LHCN-M2 (cell line): ENCODE measurements around the gene NDUFAF5. TPM values are rescaled to one million over a fixed set of nuclear protein-coding genes. Genes with fewer than 3 reads are reported as not detected.
"Not testable (repeated sequence)": the region's sequence is repeated elsewhere in the genome, so short reads cannot be mapped to it uniquely, and the experiment has no call there.

Experiments
- DNase-seq: peaks from one replicate; pipeline ENCODE4 v3.0.0-alpha.2; 2012; ENCODE audit warnings: low read depth
- polyA plus RNA-seq: library from polyadenylated mRNA; unstranded; fragments of >200 nt; gene quantifications from one replicate; pipeline ENCODE4 v1.2.1, GENCODE V29; 2012; ENCODE audit warnings: missing spikeins
- total RNA-seq: library from RNA; depleted of rRNA; stranded (reverse); fragments of >200 nt; gene quantifications from 2 replicates; pipeline ENCODE4 v1.2.3, GENCODE V29; 2014; rRNA removed

Gene NDUFAF5, protein sequence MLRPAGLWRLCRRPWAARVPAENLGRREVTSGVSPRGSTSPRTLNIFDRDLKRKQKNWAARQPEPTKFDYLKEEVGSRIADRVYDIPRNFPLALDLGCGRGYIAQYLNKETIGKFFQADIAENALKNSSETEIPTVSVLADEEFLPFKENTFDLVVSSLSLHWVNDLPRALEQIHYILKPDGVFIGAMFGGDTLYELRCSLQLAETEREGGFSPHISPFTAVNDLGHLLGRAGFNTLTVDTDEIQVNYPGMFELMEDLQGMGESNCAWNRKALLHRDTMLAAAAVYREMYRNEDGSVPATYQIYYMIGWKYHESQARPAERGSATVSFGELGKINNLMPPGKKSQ
- 13.0 and 15.3 TPM in 2 replicates for total RNA-seq
- polyA plus RNA-seq, result 14.7 TPM

DNA sequence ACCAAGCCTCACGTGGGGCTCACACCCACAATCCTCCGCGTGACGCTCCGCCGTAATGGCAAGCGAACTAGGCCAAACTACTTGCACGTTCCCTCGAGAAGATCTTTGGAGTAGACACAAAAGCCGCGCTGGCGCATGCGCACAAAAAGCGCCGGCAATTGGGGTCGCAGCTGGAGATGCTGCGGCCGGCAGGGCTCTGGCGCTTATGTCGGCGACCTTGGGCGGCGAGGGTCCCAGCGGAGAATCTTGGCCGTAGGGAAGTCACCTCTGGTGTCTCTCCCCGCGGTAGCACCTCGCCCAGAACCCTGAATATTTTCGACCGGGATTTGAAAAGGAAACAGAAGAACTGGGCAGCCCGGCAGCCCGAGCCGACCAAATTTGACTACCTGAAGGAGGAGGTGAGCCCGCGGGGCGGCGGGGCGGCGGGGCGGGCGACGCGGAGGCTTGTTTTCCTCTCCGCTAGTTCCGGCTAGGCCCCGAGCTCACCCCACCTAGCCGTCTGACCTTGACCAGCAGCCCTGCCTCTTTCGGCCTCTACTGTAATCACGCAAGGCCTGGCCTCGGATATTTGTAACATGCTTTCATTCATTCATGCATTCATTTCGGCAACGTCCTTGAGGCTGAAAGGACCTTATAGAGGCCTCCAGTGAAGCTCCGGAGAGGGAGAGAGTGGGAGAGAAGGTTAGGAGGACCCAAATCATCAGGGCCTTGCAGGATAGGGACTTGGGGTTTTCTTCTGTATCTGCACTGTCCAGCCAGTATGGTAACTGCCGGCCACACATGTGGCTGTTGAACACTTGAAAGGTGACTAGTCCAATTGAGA, at the start of gene NDUFAF5, which contains the start of gene ESF1:
Gene NDUFAF5, plus strand, starts transcription at position 136 of the 823 bp plus-strand sequence. Its CDS starts 41 bp downstream, at position 177.
Gene ESF1, minus strand, starts transcription at position 27 of the 823 bp plus-strand sequence. CDS start 1,779 bp downstream, outside the sequence.
- peak; percentile 97 for DNase-seq

DNA sequence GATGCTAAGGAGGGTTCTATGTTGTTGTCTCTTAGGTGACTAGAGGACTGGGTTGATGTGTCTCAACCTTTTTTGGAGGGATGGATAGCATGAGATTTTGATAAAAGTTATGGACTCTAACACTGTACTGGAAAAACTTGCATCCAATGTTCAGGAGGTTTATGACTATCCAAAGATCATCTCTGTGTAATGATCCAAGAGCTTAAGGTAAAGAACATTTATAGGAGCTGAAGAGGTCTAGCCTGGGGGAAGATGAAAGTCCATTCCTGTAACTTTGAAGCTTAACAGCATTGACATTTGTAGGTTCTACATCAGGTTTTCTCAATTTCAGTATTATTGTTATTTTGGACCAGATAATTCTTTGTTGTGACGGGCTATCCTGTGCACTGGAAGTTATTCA, 49.0 kb upstream of the NDUFAF5 start:
- DNase-seq, result no peak

DNA sequence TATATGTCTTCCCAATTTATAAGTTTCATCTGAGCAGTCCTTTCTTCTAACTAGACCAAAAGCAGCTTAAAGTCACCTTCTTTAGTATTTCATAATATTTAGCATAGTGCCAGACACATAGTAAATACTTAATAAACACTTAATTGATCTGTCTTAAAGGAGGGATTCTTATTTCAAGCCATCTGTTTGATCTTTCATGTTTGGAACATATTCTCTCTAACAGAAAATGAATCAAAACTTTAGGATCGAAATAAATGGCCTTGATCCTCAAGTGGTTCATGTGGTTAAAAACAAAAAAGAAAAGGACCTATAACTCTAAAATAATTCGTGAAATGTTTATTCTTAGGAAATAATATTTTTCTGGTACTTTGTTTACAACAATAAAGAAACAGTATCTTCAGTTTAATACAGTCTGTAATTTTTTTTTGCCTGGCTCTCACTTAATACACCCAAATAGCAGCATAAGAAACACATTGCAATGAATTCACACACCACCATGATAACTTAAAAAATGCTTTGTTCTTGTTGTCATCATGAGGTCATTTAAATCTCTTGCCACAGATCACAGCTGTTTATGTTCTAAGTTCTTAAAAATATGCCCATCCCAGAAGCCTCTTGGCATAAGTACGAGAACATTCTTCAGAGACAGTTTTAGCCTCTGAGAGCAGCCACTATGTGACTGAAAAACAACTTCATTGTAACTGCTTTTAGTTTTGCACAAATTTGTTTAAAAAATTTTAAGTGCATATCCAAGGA, 48.2 kb upstream of the NDUFAF5 start:
- DNase-seq, result peak; percentile 91

DNA sequence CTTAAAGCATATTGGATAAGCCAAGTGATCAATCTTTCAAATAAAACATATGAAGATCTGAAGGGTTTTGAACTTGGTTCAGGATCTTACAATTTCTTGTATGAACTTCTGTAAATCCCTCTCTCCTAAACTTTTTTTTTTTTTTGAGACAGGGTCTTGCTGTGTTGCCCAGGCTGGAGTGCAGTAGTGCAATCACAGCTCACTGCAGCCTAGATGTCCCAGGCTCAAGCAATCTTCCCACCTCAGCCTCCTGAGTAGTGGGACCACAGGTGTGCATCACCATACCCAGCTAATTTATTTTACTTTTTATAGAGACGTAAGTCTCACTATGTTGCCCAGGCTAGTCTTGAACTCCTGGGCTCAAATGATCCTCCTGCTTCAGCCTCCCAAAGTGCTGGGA, 46.6 kb upstream of the NDUFAF5 start:
- DNase-seq, result not testable (repeated sequence)

DNA sequence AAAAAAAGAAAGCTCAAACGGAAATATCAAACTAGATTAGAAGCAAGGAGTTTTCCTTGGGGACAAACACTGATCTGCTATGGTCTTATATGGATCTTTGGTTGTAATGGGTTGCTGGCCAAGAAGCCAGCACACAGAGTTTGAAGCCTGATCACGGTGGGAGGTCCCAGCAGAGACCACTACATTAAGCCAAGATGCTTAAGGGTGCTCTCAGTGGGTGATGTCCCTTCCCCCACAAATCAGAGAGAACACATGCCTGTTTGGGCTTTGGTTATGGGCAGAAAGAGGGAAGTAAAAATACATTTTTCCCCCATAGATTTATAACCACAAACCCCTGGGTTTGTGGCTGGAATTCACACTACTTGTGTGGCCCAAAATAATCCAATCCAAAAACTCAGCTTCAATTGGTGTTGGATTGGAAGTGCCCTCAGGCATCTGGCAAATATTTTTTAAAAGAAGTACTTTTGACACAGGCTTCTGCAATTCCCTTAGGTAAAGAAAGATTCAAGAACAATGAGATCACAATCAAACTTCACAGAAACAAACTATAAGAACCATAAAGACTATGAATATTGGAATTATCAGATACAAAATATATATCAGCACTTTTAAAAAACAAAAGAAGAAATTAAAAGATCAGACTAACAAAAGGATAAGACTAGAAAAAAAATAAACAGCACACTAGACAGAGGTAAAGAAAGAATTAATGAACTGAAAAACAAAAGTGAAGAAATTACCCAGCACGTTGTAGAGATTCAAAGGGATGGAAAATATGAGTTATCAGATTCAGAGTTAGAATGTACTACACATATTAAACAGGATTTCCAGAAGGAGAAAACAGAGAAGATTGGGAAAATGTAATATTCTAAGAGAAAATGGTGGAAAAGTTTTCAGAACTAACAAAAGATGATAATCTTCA, 44.8 kb upstream of the NDUFAF5 start:
- peak; percentile 32 for DNase-seq

DNA sequence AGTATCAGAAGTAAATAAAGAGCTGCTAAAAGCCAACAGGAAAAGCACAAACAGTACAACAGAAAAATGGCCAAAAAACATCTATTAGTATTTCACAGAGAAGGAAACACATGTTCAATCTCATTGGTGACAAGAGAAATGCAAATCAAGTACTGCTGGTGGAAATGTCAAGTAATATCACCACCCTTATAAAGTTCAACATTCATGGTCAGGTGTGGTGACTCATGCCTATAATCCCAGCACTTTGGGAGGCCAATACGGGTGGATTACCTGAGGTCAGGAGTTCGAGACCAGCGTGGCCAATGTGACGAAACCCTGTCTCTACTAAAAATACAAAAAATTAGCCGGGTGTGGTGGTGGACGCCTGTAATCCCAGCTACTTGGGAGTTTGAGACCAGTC, 42.9 kb upstream of the NDUFAF5 start:
- DNase-seq, result no peak

DNA sequence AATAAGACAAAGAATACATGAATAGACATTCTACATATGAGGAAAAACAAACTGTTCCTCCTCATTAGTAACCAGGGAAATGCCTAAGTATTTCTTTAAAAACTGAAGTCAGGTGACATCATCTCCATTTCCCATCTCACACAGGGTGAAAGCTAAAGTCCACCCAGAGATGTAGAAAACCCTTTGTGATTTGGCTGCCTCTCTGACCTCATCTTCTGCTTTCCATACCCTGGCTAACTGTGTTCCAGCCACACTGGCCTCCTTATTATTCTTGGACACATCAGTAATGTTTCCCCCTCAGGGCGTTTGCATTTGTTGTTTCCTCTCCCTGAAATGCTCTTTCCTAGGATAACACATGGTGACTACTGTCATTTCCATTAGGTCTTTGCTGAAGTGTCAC, 40.5 kb upstream of the NDUFAF5 start:
- no peak for DNase-seq

DNA sequence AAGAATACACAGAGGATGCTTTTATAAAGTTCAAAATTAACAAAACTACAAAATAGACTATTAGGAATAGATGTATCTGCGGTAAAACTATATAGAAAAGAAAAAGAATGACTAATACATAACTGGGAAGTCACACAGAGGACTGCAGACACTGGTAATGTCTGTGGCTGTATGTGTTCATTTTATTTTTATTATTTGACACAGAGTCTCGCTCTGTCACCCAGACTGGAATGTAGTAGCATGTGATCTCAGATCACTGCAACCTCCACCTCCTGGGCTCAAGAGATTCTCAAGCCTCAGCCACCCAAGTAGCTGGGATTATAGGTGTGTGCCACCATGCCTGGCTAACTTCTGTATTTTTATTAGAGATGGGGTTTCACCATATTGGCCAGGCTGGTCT, 39.0 kb upstream of the NDUFAF5 start:
- DNase-seq, result no peak

DNA sequence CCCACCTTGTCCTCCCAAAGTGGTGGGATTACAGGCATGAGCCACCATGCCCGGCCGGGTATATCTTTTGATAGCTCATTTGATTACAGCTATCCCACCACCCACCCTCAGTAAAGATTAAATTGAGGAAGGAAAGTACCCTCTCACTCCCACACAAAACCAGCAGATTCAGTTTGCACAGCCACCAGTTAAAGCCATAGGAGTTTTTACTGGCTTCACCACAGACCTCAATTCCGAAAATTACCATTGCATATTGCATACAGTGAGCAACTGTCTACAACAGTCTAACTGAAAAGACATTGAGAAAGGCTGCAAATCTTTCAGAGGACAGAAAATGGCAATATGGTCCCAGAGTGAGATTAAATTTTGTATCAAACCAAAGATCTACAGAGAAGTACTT, 35.0 kb upstream of the NDUFAF5 start:
- no peak for DNase-seq

DNA sequence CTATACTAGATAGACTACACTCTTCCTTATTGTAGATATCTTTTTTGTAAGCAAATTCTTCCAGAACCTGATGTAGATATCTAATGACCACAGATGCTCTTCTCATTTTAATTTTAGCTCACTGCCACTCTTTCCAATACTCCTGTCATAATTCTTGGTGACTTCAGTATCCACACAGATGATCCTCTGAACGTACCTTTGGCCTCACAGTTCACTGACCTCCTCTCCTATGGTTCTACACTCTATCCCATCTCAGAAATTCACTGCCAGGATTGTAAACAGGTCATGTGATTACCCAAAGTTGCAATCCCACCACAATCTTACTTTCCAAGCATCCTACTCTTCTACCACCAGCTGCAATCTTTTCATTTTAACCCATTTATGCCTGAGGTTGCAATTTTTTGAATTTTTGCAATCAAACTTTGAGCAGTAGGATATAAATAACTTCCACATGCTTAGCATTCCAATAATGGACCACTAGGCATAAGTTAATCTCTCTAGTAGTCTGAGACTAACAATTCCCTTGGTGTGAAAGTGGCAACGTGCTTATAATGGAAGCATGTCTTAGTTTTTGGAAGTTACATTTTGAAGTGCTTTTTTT, 31.3 kb upstream of the NDUFAF5 start:
- DNase-seq, result no peak

DNA sequence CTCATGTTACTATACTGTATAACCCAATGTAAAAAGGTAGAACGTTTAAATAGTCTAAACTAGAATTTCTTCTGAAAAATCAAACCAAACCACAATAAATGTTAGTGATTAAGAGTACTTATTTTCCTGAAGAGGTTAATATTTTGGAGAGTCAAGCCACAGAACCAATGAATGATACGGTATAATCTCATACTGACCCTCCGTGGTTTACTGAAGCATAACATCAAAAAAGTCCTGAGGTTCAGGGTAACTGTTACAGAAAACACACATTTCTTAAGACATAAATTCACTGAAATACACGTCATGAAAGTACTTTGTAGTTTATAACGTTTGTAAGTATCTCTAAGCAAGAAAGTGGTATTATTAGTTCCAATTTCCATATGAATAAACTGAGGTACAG, 29.0 kb upstream of the NDUFAF5 start:
- DNase-seq, result no peak

DNA sequence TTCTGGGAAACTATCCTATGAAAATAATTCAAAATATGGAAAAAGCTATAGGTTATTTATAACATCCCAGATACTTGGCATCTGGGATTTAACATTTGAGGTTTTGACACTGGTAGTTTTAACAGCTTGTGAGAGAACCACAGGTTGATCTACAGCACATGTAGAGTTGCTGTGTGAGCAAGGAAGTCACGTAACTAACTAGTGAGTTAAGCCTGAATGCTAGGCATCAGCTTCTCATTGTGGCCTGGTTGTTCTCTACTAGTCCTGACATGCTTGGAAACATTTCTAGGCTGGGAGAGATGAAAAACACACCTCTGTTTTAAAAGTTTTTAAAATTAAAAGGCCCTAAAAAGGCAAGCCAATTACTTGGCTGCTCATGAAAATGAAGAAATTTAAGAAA, 28.3 kb upstream of the NDUFAF5 start:
- DNase-seq, result no peak

DNA sequence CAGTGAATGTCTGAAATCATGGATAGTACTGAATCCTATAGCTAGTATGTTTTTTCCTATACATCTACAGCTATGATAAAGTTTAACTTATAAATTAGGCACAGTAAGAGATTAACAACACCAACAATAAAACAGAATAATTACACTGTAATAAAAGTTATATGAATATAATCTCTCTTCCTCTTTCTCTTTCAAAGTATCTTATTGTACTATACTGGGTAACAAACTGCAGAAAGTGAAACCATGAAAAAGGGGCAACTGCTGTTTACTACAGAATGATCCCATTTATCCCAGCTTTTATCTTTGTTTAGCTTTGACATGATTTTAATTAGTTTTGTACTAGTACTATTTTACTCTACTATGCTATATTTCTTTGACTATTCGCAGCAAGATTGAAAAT, 25.9 kb upstream of the NDUFAF5 start:
- no peak for DNase-seq

DNA sequence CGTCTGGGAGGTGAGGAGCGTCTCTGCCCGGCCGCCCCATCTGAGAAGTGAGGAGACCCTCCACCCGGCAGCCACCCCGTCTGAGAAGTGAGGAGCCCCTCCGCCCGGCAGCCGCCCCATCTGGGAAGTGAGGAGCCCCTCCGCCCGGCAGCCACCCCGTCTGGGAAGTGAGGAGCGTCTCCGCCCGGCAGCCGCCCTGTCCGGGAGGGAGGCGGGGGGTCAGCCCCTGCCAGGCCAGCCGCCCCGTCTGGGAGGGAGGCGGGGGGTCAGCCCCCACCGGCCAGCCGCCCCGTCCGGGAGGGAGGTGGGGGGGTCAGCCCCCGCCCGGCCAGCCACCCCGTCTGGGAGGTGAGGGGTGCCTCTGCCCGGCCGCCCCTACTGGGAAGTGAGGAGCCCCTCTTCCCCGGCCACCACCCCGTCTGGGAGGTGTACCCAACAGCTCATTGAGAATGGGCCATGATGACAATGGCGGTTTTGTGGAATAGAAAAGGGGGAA, 24.3 kb upstream of the NDUFAF5 start:
- not testable (repeated sequence) for DNase-seq

DNA sequence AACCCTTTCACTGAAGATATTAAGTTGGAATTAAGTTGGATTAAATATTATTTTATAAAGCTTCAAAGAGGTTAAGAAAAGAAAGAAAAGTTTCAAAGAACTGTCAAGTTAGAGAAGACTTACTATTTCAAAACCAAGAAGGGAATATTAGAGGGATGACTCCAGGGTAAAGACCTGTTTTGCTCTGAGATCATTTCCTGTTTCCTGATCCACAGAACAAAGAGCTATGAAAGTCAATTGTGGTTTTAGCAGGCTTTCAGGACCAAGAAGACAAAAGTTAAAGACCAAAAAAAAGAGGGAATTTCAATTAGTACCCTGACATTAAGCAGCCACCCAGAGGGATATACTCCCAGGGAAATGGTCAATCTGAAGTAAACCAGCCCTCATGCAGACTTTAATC, 19.5 kb upstream of the NDUFAF5 start:
- DNase-seq, result no peak

DNA sequence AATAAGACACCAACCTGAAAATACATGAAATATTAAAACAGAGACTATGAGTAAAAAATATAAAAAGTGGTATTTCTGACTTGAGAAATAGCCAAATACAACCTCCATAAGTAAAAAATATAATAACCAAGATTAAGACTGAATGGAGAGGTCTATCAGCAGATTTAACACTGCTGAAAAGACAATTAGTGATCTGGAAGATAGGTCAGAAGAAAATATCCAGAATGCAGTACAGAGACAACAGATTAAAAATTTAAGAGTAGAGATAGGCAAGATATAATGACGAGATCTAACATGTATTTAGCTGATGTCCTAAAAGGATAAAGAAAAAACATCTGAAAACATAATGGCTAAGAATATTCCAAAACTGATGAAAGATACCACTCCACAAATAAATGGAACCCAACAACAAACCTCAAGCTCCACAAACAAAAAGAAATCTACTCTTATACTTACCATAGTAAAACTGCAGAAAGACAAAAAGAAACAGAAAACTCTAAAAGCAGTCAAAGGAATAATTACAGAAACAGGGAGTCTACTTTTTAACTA, 18.9 kb upstream of the NDUFAF5 start:
- DNase-seq, result no peak

DNA sequence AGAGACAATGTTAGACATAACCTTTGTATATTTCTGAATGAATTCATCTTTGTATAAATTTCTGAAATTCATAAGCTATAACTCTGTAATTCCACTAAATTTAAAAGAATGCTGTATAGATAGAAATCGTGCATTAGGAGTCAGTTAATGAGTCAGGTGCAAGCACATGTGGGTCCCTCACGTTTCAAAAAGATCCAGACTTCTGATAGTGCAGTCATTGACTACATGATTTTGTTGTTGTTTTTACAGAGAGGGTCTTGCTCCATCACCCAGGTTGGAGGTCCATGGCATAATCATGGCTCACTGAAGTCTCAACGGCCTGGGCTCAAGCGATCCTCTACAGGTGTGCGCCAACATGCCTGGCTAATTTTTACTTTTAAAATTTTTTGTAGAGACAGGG, 14.7 kb upstream of the NDUFAF5 start:
- no peak for DNase-seq

DNA sequence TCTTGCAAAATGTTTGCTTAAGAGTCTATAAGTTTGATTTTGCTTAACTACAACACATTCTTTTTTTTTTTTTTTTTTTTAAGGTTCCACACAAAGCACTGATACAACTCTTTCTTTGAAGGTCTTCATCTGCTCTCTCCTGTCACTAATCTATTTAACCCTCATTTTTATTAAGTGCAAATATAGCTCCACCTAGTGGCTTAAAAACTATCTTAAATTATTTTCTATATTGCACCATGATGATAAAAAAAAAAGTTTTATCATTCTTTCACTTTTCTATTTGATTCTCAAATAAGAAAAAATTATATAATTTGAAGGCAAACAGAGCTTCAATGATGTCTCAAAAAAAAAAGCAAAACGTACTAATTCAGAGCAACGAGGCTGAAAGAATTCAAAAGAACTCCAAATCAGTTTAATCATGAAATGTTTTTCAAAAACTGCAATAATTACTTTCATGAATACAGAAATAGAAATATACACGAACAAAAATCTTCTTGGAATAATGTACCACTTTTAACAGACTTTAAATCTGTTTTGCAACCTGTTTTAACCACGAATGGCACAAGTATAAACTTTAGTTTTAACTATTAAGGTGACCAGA, 12.9 kb upstream of the NDUFAF5 start:
- peak; percentile 35 for DNase-seq

DNA sequence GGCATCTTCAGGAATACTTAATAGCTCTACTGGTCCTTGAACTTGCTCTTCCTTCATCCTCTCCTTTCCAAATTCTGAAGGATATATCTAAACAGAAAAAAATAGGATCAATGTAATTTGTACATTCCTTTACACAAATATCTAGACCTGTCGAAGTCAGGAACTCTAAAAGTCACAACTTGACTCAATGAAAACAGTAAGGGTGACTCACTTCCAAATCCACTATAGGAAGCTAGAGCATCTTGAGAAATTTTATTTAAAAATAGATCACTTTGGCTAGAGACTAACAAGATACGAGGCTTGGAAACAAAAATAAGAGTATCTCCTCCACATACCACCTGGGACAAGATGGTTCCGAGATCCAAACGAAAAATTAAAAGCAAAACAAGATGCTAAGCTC, 12.3 kb upstream of the NDUFAF5 start:
- peak; percentile 13 for DNase-seq

DNA sequence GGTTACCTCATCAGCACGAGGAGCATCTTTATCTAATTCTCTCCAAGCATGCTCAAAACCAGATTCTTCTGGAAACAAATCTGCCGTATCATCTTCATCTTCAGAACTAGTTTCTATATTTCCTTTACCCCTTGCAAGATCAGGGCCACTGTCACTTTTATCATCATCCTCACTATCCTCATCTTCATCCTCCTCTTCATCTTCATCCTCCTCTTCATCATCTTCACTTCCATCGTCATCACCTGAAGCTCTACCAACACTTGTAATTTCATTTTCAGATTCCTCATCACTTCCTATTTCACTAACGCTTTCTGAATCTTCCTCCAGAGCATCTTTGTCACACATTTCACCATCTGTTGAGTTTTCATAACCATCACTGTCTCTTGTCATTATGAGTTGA, 9.0 kb upstream of the NDUFAF5 start:
- DNase-seq, result no peak
